RWPE1 (cell line): ENCODE measurements around the gene LHX5.

Experiments used
- CTCF ChIA-PET: fragments of 350-600 bp; sonication (Branson Sonifier 250); formaldehyde crosslinking; extraction: SDS; loops from one replicate; lab custom pipeline; 2021; lab: Yijun Ruan, JAX
- POLR2A ChIA-PET: fragments of 400-600 bp; formaldehyde crosslinking; extraction: SDS; loops from one replicate; lab custom pipeline; 2020; ENCODE audit warnings: antibody characterized with exemption; ENCODE audit not compliant: low non-redundant PET; lab: Yijun Ruan, JAX
- DNase-seq: peaks from one replicate; pipeline ENCODE4 v3.0.0; 2012; ENCODE audit warnings: low spot score
- H3K27ac ChIP-seq: fragments of 450-650 bp; 2 replicates; pipeline ENCODE4 v1.5.1; 2017
- CTCF ChIP-seq: fragments of 450-650 bp; conservative IDR thresholded peaks from 2 replicates; pipeline ENCODE4 v1.5.1; 2017; ENCODE audit warnings: low read depth, mild to moderate bottlenecking

Gene LHX5

GRCh38 chr12:113471619-113472171, at the start of gene LHX5:
Gene LHX5 (minus strand): TSS chr12:113471871. CDS start chr12:113471498, 373 bp downstream.
- ChIA-PET CTCF (no interaction called here), POLR2A (no interaction called here)
- no peak within 1 kb of the TSS for H3K27ac ChIP-seq
- TF ChIP-seq CTCF = no peak
- DNase-seq = no peak

GRCh38 chr12:113519464-113520307, 48.0 kb upstream of the LHX5 start:
- no peak for TF ChIP-seq CTCF
- no peak overlapping the region for H3K27ac ChIP-seq
- CTCF ChIA-PET = no interaction called here
- DNase-seq = no peak
- POLR2A ChIA-PET = no interaction called here

GRCh38 chr12:113515082-113515856, 43.6 kb upstream of the LHX5 start:
- DNase-seq = no peak
- TF ChIP-seq CTCF = no peak
- POLR2A ChIA-PET = no interaction called here
- CTCF ChIA-PET = interaction anchor here (0.7 kb wide), 1 partner anchor 11 kb away, joined by 3 read pairs; no protein-coding TSS in a partner anchor
- no peak overlapping the region for H3K27ac ChIP-seq

GRCh38 chr12:113514602-113515001, 42.9 kb upstream of the LHX5 start:
- TF ChIP-seq CTCF = no peak
- POLR2A ChIA-PET = no interaction called here
- CTCF ChIA-PET = interaction anchor here (0.7 kb wide), 1 partner anchor 11 kb away, joined by 3 read pairs; no protein-coding TSS in a partner anchor
- H3K27ac ChIP-seq = no peak overlapping the region
- DNase-seq = no peak

GRCh38 chr12:113512568-113512967, 40.9 kb upstream of the LHX5 start:
- DNase-seq = no peak
- CTCF ChIA-PET = no interaction called here
- no peak for TF ChIP-seq CTCF
- no peak overlapping the region for H3K27ac ChIP-seq
- POLR2A ChIA-PET = no interaction called here

- CTCF ChIA-PET = interaction anchor here (0.6 kb wide), 2 partner anchors 47 to 1063 kb away, joined by 4 to 5 read pairs; no protein-coding TSS in a partner anchor
- no peak for DNase-seq
- POLR2A ChIA-PET = no interaction called here
- TF ChIP-seq CTCF = no peak
- H3K27ac ChIP-seq = no peak overlapping the region
Measured at GRCh38 chr12:113506867-113507266, 35.2 kb upstream of the LHX5 start.
